OCI-LY1 (cell line): ENCODE results near the gene PRPSAP1.

Experiments used
- EZH2 ChIP-seq: fragments of 200-600 bp; sonication (generic), shearing (Covaris generic); IDR thresholded peaks from 2 replicates; pipeline ENCODE4 v1.8.0; 2017; ENCODE audit warnings: borderline replicate concordance, mixed run types, mild to moderate bottlenecking, antibody characterized with exemption, low read length, moderate library complexity, mixed read lengths
- TF ChIP-seq, protein P1 (sequence below): fragments of 200-600 bp; sonication (generic), shearing (Covaris generic); IDR thresholded peaks from 2 replicates; pipeline ENCODE4 v1.5.1; 2017; ENCODE audit warnings: mild to moderate bottlenecking, antibody characterized with exemption, low read length, moderate library complexity, mixed read lengths

DNA sequence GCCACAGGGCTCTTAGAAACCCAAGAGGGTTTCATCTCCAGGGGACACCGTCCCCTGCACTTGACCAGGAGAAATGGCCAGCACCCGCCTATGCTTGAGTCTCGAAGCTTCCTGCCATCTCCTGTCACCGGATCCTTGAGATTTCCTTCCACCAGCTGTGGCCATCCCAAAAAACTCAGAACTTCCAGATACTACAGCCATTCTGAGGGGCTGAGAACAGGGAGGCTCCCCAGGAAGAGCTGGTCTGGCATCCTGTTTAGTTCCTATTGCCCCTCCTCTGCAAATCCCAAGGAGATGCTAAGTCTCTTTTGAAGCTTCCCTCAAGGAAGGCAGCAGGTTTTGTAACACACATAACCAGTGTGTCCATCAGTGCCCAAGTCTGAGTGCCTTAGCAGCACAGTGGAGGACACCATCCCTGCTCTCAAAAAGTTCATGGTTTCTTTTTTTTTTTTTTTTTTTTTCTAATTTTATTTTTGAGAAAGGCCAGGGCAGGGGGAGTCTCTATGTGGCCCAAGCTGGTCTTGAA is 86.6 kb downstream of the PRPSAP1 start:
- TF ChIP-seq, protein P1, sequence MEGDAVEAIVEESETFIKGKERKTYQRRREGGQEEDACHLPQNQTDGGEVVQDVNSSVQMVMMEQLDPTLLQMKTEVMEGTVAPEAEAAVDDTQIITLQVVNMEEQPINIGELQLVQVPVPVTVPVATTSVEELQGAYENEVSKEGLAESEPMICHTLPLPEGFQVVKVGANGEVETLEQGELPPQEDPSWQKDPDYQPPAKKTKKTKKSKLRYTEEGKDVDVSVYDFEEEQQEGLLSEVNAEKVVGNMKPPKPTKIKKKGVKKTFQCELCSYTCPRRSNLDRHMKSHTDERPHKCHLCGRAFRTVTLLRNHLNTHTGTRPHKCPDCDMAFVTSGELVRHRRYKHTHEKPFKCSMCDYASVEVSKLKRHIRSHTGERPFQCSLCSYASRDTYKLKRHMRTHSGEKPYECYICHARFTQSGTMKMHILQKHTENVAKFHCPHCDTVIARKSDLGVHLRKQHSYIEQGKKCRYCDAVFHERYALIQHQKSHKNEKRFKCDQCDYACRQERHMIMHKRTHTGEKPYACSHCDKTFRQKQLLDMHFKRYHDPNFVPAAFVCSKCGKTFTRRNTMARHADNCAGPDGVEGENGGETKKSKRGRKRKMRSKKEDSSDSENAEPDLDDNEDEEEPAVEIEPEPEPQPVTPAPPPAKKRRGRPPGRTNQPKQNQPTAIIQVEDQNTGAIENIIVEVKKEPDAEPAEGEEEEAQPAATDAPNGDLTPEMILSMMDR = no peak
- TF ChIP-seq EZH2 = no peak
